Common myeloid progenitor, CD34-positive (primary cell): ENCODE measurements around the gene CACNB3.
"Not testable (repeated sequence)": the region's sequence is repeated elsewhere in the genome, so short reads cannot be mapped to it uniquely, and the experiment has no call there.

ENCODE experiments used
- CTCF ChIA-PET: fragments of 350-600 bp; sonication (Branson Sonifier 250); formaldehyde crosslinking; loops from one replicate; lab custom pipeline; 2021; ENCODE audit warnings: antibody characterized with exemption; lab: Charles Lee
- POLR2A ChIA-PET: fragments of 350-600 bp; sonication (Branson Sonifier 250); formaldehyde crosslinking; loops from one replicate; lab custom pipeline; 2021; ENCODE audit warnings: antibody characterized with exemption; lab: Charles Lee
- DNase-seq, 3 donors: peaks; one replicate each; pipeline versions ENCODE4 v3.0.0 to v3.0.0-alpha.2; 2013
- H3K27ac ChIP-seq, 2 experiments: 1 replicate in 1 of 2; 2 replicates in 1 of 2; pipeline ENCODE4 v1.7.0; 2013; ENCODE audit warnings: inconsistent platforms in 2 of 2, low read length in 2 of 2, mild to moderate bottlenecking in 2 of 2, low read depth in 1 of 2, moderate library complexity in 1 of 2; ENCODE audit not compliant: severe bottlenecking in 2 of 2, insufficient read depth in 1 of 2, poor library complexity in 1 of 2
- H3K27me3 ChIP-seq, 5 experiments: replicated peaks in 2 of 5; 1 replicate in 3 of 5; 2 replicates in 2 of 5; pipeline versions ENCODE4 v1.6.1 to v1.7.0; 2013; ENCODE audit warnings: low read length in 4 of 5, mild to moderate bottlenecking in 2 of 5, moderate library complexity in 2 of 5, inconsistent platforms in 1 of 5; ENCODE audit not compliant: insufficient read depth in 5 of 5, control insufficient read depth in 4 of 5
- H3K36me3 ChIP-seq, 4 experiments: 1 replicate in 2 of 4; 2 replicates in 2 of 4; pipeline versions ENCODE4 v1.6.1 to v1.7.0; 2013; ENCODE audit warnings: low read length in 3 of 4, control low read depth in 1 of 4, mild to moderate bottlenecking in 1 of 4; ENCODE audit not compliant: control insufficient read depth in 4 of 4, insufficient read depth in 4 of 4
- H3K4me1 ChIP-seq, 4 experiments: 1 replicate in 3 of 4; 2 replicates in 1 of 4; pipeline versions ENCODE4 v1.6.1 to v1.7.1; 2013; ENCODE audit warnings: low read length in 3 of 4, mild to moderate bottlenecking in 3 of 4, control low read depth in 1 of 4, inconsistent platforms in 1 of 4, moderate library complexity in 1 of 4; ENCODE audit not compliant: control insufficient read depth in 4 of 4, insufficient read depth in 4 of 4; ENCODE audit errors: control extremely low read depth in 1 of 4
- H3K4me3 ChIP-seq, 7 experiments: 1 replicate in 4 of 7; 2 replicates in 3 of 7; pipeline versions ENCODE4 v1.5.1 to v1.7.0; 2013; ENCODE audit warnings: mild to moderate bottlenecking in 7 of 7, low read length in 6 of 7, moderate library complexity in 6 of 7, inconsistent platforms in 2 of 7, low read depth in 2 of 7, control low read depth in 1 of 7; ENCODE audit not compliant: insufficient read depth in 4 of 7, control insufficient read depth in 1 of 7; ENCODE audit errors: extremely low read depth in 1 of 7
- H3K9me3 ChIP-seq, 5 experiments: 1 replicate in 4 of 5; 2 replicates in 1 of 5; pipeline versions ENCODE4 v1.6.1 to v1.7.1; 2013; ENCODE audit warnings: low read length in 4 of 5, mild to moderate bottlenecking in 2 of 5, inconsistent platforms in 1 of 5, low read depth in 1 of 5, moderate library complexity in 1 of 5; ENCODE audit not compliant: control insufficient read depth in 4 of 5, insufficient read depth in 2 of 5; ENCODE audit errors: control extremely low read depth in 1 of 5
- WGBS: methylation state at CpG from one replicate; pipeline ENCODE4 v1.1.5; 2013; ENCODE audit not compliant: insufficient coverage; 5-methylcytosine and 5-hydroxymethylcytosine counted together

Gene CACNB3

GRCh38 chr12:48854932-48855331 lies 36.6 kb downstream of the CACNB3 start:
- H3K27me3 ChIP-seq, H3K27ac ChIP-seq, H3K9me3 ChIP-seq, POLR2A ChIA-PET, H3K4me3 ChIP-seq, DNase-seq, H3K36me3 ChIP-seq: not testable (repeated sequence)
- peaks cover 8 to 22% (median 18%) of the 10 kb centered on the region in 4 experiments for H3K4me1 ChIP-seq
- 99% methylated on average over 9 of the region's 10 CpGs for WGBS
- CTCF ChIA-PET: interaction anchor here (1.5 to 17.5 kb wide), 10 partner anchors 11 to 123 kb away, joined by 3 to 189 read pairs (median 12); partner anchors contain the start of genes RND1 and WNT1

- Histone ChIP-seq H3K9me3 (no peaks in the 10 kb centered on the region), H3K27me3 (no peaks in the 10 kb centered on the region), H3K4me1 (peaks cover 6 to 12% (median 10%) of the 10 kb centered on the region in 4 experiments), H3K27ac (no peak overlapping the region), H3K4me3 (no peak overlapping the region), H3K36me3 (no peaks in the 10 kb centered on the region)
- WGBS: 100% methylated on average over 1 of the region's 2 CpGs
- ChIA-PET CTCF (interaction anchor here (0.8 to 17.5 kb wide), 6 partner anchors 9 to 57 kb away, joined by 3 to 189 read pairs (median 6); partner anchors contain the start of gene RND1), POLR2A (interaction anchor here (2.5 kb wide), 1 partner anchor 9 kb away, joined by 12 read pairs; the partner anchor contains the start of gene RND1)
- DNase-seq: no peak
Observed at GRCh38 chr12:48856379-48856778, 38.1 kb downstream of the CACNB3 start.

- no peak overlapping the region for H3K4me3 ChIP-seq
- H3K27me3 ChIP-seq: no peaks in the 10 kb centered on the region
- DNase-seq: no peak
- H3K27ac ChIP-seq: no peak overlapping the region
- H3K9me3 ChIP-seq: no peaks in the 10 kb centered on the region
- ChIA-PET CTCF (interaction anchor here (0.6 to 17.5 kb wide), 8 partner anchors 8 to 1168 kb away, joined by 3 to 189 read pairs (median 4); partner anchors contain the start of genes RACGAP1 and RND1), POLR2A (interaction anchor here (1.4 to 2.5 kb wide), 2 partner anchors 8 to 33 kb away, joined by 4 to 12 read pairs; partner anchors contain the start of gene RND1)
- no peaks in the 10 kb centered on the region for H3K36me3 ChIP-seq
- peaks cover 6 to 8% (median 7%) of the 10 kb centered on the region in 4 experiments for H3K4me1 ChIP-seq
- 87% methylated on average over 6 of the region's 13 CpGs for WGBS
Observed at GRCh38 chr12:48857278-48857994, 39.1 kb downstream of the CACNB3 start.

- no peak for DNase-seq
- no peaks in the 10 kb centered on the region for H3K9me3 ChIP-seq
- POLR2A ChIA-PET: interaction anchor here (1.4 to 2.5 kb wide), 2 partner anchors 7 to 32 kb away, joined by 4 to 12 read pairs; partner anchors contain the start of gene RND1
- 96% methylated on average over 7 of the region's 8 CpGs for WGBS
- H3K4me3 ChIP-seq: no peak overlapping the region
- CTCF ChIA-PET: interaction anchor here (1.2 to 17.5 kb wide), 5 partner anchors 10 to 105 kb away, joined by 3 to 189 read pairs (median 5); no protein-coding TSS in a partner anchor
- H3K4me1 ChIP-seq: peaks cover under 1 to 2% (median under 1%) of the 10 kb centered on the region in 4 experiments
- no peaks in the 10 kb centered on the region for H3K36me3 ChIP-seq
- H3K27me3 ChIP-seq: peaks cover 0 to 1% (median 0%) of the 10 kb centered on the region in 5 experiments
- no peak overlapping the region for H3K27ac ChIP-seq
Observed at GRCh38 chr12:48858043-48858442, 39.7 kb downstream of the CACNB3 start.

GRCh38 chr12:48859607-48860006 lies 41.3 kb downstream of the CACNB3 start:
- no peak overlapping the region for H3K4me3 ChIP-seq
- no peaks in the 10 kb centered on the region for H3K9me3 ChIP-seq
- peaks cover 0 to 11% (median 6%) of the 10 kb centered on the region in 5 experiments for H3K27me3 ChIP-seq
- CTCF ChIA-PET: interaction anchor here (0.7 to 17.5 kb wide), 4 partner anchors 8 to 157 kb away, joined by 3 to 189 read pairs (median 4); no protein-coding TSS in a partner anchor
- 100% methylated on average over 4 of the region's 5 CpGs for WGBS
- no peak for DNase-seq
- peaks cover 0 to 13% (median 12%) of the 10 kb centered on the region in 4 experiments for H3K4me1 ChIP-seq
- POLR2A ChIA-PET: no interaction called here
- no peak overlapping the region for H3K27ac ChIP-seq
- no peaks in the 10 kb centered on the region for H3K36me3 ChIP-seq

GRCh38 chr12:48860236-48860635 lies 41.9 kb downstream of the CACNB3 start:
- POLR2A ChIA-PET, H3K36me3 ChIP-seq, H3K9me3 ChIP-seq, DNase-seq, H3K27ac ChIP-seq, H3K4me3 ChIP-seq: not testable (repeated sequence)
- CTCF ChIA-PET: interaction anchor here (0.6 to 17.5 kb wide), 6 partner anchors 7 to 157 kb away, joined by 3 to 189 read pairs (median 4); no protein-coding TSS in a partner anchor
- H3K4me1 ChIP-seq: peaks cover 0 to 19% (median 18%) of the 10 kb centered on the region in 4 experiments
- 100% methylated on average over 4 of the region's 5 CpGs for WGBS
- H3K27me3 ChIP-seq: peaks cover 0 to 17% (median 10%) of the 10 kb centered on the region in 5 experiments
